GM18511 (cell line): ENCODE results near the gene ZNF136.
A peak's percentile ranks its signal among the peaks of the same experiment; 100 is the strongest.

Source experiments
- ATAC-seq: cut with Tn5 transposase; IDR thresholded peaks from one replicate; pipeline ENCODE4 v1.9.1; 2021; ENCODE audit warnings: mild to moderate bottlenecking, moderate library complexity; ENCODE audit not compliant: unreplicated experiment

The ZNF136 gene

DNA sequence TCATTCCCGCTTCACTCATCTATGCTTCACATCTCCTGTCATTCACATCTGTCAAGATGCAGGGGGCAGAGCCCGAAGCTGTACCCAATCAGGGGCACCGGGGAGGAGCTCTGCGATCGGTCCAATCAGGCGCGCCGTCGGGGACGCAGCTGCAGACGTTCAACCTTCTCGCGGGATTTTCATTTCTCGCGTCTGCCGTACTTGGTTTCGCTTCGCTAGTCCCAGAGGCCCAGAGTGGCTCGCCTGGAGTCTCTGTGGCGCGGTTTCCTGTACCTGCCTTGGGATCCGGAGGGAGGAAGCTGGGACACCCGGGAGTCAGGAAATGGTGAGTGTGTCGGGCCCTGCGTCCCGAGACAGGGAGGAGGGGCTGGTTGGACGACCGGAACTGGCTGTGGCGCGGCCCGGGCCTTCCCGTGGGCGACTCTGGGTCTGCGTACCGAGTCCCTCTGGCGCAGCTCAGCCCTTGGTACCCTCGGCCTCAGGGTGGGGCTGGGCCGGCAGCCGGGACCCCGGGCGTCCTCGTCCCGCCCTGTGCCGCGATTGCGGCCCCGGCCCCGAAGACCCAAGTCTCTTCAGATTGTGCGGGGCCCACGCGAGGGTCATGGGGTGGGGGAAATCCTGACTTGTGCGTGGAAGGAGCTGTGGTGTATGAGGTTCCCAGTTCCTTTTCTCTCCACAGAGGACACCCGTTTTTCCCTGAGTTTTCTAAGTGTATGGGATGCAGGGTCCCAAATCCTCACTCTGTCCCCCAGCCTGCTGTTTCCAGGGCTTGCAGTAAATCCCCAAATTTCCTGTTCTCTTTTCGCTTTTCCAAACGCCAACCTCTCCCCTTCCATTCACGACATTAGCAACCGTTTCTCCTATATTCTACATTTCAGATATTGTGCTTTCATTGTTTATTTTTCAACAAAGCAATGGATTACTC is at the start of gene ZNF136:
Gene ZNF136, plus strand, starts transcription at position 215 of the 925 bp plus-strand sequence. Its CDS starts 108 bp downstream, at position 323.
- ATAC-seq = peak; percentile 98

DNA sequence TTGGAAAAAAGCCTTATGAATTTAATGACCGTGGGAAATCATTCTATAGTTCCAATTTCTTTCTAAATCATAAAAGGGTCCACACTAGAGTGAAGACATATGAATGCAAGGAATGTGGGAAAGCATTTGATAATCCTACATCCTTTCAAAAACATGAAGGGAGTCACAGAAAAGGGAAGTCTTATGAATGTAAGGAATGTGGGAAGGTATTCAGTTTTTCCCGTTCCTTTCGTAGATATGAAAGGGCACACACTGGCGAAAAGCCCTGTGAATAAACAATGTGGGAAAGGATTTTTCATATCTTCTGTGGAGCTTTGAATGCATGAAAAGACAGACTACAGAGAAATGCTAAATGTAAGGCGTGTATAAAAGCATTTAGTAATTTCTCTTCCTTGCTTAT is 49.8 kb upstream of the ZNF136 start:
- ATAC-seq = no peak

DNA sequence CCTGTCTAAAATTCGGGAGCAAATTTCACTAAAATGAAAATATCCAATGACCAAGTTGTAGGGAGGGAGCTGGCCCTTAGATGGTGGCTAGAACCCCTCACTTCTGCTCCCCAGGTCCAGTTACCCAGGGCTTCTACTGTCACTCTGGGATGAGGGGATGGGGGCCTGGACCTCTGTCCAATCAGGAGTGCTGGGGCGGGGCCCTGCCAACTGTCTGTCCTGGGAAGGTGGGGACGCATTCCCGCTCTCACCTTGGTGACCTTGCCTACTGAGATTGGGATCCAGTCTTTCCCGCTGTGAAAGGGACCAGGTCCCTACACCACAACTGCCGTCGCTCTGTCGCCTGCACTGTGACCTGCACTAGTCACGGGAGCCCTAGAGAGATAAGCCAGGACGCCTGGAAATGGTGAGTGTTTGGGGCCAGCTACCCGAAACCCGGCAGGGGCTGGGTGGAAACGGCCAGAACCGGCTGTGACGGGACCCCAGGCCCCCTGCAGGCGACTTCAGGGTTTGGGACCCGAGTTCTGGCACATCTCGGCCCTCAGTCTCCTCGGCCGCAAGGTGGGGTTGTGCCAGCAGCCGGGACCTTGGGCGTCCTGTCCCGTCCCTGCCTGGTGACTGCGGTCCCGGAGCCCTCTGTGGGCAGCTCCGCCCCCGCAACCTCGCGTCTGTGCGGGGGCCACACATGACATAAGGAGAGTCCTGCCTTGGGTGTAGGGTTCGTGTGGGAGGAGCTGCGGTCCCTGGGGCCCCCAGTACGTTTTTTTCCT is 45.5 kb upstream of the ZNF136 start:
- ATAC-seq = no peak

DNA sequence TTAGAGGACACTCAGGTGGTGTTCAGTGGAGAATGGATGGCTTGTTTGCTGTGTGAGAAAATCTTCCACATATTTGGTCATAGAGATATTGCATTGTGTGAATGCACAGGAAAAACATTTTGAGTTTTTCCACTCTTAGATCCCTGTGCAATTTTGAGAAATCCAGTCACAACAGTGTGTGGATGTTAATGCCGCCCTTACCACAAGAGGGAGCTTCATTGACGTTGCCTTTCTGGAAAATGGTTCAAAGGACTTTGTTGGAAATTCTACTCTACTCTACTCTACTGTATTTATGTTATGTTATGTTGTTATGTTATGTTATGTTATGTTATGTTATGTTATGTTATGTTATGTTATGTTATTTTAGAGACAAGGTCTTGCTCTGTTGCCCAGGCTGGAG is 36.2 kb upstream of the ZNF136 start:
- ATAC-seq = no peak

DNA sequence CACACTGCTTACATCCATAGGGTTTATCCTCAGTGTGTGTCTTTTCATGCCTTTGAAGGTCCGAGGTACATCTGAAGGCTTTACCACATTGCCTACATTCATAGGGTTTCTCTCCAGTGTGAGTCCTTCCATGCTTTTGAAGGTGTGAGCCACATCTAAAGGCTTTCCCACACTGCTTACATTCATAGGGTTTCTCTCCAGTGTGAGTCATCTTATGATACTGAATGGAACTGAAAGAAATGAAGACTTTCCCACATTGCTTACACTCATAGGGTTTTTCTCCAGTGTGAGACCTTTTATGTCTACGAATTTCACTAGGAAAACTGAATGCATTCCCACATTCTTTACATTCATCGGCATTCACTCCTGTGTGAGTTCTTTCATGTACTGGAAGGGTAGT is 29.8 kb upstream of the ZNF136 start:
- no peak for ATAC-seq

DNA sequence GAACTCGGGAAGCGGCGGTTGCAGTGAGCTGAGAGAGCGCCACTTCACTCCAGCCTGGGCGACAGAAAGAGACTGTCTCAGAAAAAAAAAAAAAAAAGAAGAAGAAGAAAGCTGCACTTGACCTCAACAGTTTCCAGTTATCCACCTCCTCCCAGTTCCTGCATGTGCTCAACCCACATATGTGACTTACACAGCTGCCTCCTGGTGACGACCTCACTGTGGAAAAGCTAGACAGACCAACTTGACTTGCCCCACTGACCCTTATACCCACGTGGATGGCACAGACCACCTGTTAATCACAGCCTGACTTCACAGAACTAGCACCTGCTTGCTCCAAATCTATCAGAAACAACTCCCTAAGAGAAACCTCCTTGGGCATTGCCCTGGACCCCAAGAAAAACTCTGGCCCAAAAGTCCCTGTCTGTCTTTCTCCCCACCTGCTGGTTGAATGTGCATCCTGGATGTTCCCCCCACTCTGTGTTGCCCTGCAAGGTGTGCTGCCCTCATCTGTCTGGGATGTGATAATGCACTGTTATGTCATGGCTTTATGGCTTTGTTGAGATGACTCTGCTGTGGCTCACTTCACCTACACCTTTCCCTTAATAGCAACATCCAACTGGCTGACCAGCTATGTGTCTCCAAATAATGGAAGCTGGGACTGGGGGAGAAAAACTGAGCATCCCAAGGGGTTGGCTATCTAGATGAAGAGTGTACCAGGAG is 25.5 kb upstream of the ZNF136 start:
- ATAC-seq = no peak

DNA sequence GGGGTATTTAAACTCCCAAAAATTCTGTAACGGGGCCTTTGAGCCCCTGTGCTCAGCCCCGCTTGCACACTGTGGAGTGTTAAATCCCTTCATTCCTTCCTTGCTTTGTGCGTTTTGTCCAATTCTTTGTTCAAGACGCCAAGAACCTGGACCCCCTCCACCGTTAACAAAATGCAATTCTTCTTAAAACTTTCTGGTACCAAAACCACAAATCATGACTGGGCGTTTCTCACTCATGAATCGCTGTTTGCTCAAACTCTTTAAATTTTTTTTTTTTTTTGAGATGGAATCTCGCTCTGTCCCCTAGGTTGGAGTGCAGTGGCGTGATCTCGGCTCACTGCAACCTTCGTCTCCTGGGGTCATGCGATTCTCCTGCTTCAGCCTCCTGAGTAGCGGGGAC is 23.6 kb upstream of the ZNF136 start:
- ATAC-seq = no peak

DNA sequence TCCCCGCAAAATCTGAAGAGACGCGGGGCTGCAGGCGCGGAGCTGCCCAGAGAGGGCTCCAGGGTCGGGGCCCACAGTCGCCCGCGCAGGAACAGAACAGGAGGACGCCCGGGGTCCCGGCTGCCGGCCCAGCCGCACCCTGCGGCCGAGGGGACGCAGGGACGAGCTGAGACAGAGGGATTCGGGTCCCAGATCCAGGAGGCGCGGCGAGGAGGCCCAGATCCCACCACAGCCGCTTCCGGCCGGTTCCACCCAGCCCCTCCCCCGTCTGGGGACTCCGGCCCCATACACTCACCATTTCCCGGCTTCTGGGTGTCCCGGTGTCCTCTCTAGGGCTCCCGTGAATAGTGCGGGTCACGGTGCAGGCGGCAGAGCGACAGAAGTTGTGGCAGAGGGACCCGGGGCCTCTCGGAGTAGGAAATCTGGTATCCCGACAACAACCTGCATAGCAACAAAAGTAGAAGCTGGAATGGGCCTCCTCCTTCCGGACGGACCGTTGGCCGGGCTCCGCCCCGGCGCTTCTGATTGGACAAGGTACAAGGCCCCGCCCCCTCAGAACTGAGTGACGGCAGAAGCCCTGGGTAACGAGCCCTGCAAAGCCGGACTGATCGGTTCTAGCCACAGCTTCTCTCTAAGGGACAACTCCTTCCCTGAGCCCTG is 22.9 kb upstream of the ZNF136 start, which contains the start of gene ZNF20:
Gene ZNF20, minus strand, starts transcription at position 466 of the 660 bp plus-strand sequence. Its CDS starts 168 bp downstream, at position 298.
- ATAC-seq = peak; percentile 95

DNA sequence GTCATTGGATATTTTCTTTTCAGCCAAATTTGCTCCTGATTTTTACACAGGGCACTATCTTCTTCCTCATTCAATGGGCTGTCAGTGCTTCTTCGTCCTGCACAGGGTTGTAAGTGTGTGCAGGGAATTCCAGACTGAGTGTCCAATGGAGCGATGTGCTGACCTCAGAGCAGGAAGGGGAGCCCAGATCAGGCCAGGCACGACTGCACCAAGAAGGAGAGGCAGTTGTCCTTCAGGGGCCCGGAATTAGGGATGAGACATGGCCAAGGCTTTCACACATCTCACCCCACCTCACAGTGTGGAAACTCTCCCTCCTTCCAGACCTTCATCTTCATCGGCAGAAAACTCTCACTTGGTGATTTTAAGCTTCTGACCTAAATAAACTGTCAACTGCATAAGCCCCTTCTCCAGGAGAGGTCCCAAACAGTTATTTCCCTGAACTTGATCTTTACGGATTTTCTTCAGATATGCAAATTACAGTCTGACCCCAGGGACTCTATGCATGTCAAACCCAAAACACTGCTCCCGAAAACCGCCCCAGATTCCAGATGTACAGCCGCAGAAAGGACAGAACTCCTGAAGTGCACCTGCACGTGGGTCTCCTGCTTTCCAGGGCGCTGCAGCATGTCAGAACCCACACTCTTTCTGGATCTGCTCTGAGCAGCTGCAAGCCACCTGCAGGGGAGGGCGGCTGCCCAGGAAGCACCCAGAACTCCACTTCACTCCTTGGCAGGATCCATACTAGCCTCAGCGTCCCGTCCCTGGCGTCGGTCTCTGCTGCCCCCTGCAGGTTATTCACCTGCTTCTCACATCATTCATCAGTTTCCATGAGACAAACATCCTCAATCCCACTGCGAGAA is 22.1 kb upstream of the ZNF136 start:
- no peak for ATAC-seq

DNA sequence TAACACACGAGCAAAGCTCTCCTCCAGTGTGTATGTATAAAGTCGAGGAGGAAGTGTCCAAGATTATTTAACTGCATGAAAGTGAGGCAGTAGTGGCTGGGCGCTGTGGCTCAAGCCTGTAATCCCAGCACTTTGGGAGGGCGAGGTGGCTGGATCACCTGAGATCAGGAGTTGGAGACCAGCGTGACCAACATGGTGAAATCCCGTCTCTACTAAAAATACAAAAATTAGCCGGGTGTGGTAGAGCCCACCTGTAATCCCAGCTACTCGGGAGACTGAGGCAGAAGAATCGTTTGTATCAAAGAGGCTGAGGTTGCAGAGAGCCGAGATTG is 21.5 kb upstream of the ZNF136 start:
- no peak for ATAC-seq

DNA sequence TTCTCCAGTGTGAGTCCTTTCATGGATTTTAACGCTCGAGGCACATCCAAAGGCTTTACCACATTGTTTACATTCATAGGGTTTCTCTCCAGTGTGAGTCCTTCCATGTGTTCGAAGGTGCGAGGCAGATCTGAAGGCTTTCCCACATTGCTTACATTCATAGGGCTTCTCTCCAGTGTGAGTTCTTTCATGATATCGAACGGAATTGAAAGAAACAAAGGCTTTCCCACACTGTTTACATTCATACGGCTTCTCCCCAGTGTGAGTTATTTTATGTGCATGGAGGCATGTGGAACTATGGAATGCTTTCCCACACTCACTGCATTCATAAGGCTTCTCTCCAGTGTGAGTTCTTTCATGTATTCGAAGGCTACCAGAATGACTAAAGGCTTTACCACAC is 17.5 kb upstream of the ZNF136 start:
- no peak for ATAC-seq

DNA sequence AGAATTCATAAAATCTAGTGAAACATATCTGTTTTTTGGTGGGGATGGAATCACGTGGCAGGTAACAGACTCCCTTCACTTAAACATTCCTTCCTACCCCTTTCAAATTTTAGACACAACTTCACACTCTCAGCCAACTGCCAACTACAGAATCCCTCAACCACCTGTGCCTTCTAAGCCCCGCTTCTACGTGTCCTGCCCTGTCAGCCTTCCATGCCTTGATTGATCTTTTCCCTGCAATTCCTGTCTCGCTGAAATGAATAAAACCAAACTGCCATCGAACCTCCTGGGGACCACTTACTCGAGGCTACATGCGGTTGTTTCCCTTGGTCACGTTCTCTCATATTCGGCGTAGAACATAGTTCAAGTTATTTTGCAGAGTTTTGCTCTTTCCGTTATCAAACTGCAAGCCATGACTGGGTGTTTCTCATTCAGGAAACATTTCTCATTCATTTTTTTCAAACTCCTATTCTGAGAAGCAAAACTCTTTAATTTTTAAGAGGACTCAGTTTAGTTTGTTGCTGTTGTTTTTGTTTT is 7.5 kb upstream of the ZNF136 start:
- no peak for ATAC-seq

DNA sequence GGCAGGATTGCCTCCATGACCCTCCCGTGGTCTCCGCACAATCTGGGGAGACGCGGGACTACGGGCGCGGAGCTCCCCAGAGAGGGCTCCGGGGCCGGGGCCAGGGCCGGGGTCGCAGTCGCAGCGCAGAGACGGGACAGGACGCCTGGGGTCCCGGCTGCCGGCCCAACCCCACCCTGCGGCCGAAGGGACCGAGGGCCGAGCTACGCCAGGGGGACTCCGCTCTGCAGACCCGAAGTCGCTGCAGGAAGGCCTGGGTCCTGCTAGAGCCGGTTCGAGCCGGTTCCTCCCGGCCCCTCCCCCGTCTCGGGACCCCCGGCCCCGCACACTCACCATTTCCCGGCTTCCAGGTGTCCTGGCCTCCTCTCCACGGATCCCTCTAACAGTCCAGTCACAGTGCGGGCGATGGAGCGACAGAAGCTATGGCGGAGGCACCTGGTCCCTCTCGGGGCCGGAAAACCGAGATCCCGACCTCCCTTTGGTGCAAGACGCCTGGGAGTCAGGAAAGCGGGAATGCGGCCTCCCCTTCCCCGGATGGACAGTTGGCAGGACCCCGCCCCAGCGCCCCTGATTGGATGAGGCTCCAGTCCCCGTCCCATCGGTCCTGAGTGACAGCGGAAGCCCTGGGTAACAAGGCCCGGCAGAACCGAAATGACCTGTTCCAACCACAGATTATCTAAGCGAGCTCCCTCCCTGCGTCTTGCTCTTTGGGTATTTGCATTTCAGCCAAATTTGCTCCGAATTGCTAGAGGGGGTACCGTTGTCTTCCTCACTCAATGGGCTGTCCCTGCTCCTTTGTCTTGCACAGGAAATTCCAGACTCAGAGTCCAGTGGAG is 6.5 kb upstream of the ZNF136 start, which contains the start of gene ZNF625:
Gene ZNF625, minus strand, starts transcription at position 512 of the 836 bp plus-strand sequence. Its CDS starts 176 bp downstream, at position 336.
- peak; percentile 86 for ATAC-seq

DNA sequence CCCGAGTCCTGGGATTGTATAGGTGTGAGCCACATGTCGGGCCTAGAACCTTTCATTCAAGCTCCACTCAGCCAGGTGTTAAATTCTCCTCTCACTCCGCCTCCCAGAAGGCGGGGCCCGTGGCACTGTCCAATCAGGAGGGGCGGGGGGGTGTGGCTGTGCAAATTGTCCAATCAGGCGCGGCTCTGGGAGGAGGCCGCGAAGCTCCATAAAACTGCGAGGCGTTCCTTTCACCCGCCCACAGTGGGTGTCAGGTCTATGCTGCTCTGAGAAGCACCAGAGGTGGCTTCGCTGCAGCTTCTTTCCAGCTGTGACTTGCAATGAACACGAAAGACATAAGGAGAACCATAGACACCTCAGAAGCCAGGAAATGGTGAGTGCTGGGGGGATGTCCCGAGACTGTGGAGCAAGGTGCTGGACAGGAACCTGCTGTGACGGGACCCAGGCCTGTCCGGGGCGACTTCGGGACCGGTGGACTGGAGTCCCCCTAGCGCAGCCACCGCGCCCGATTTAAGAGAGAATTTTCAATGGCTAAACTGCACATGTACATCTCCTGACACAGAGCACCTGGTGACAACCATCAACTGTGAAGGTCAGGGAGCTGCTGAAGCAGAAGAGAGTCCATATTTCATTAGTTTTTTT is 3.0 kb upstream of the ZNF136 start:
- ATAC-seq = no peak

DNA sequence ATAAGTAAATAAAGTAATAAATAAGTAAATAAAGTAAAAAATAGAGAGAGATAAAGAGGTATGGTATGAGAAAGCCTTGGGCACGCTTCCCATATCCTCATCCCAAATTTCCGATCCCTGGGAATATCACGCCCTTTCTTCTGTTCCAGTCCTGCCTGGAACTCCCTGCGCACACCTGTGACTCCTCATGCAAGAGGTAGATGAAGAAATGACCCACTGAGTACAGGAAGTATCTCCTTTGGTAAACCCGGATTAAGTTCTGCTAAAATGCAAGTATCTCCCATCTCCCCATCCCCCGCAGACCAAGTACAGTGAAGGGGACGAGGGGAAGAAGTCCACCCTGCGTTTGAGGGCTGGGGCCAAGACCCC is 399 bp upstream of the ZNF136 start:
- peak; percentile 22 for ATAC-seq

DNA sequence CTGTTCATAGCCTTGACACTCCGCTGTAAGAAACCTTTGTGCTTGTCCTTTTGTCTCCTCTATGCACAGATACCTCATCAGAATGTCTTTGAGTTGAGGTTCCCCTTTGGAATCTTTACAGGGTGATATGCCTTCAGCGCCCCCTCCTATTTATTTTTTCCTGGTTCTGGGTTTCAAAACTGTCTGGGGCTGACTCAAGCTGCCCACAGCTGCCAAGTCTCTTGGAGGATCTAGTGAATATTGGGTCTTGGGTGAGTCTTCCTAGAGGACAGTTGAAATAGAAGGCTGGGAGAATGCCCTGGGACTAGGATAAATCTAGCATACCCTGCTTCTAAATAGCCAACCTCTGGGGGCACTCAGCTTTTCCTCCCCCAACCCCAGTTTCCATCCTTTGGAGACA is 930 bp downstream of the ZNF136 start:
- no peak for ATAC-seq

DNA sequence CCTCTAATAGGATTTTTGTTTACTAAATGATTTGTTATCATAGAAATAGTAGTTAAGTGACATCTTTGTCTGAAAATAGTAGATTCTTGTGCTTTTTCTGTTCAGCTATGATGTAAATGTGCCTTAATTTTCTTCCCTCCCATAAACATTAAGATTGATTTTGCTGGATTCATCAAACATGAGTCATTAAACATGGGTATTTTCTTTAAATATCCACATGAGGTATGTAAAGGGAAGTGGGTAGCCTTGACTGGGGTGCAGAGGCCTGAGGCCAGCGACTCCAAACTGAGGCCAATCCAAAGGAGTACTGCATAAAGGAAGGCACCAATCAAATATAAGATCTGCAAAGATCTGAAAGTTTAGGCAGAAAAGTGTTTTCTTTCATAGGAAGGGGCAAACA is 3.7 kb downstream of the ZNF136 start:
- no peak for ATAC-seq

DNA sequence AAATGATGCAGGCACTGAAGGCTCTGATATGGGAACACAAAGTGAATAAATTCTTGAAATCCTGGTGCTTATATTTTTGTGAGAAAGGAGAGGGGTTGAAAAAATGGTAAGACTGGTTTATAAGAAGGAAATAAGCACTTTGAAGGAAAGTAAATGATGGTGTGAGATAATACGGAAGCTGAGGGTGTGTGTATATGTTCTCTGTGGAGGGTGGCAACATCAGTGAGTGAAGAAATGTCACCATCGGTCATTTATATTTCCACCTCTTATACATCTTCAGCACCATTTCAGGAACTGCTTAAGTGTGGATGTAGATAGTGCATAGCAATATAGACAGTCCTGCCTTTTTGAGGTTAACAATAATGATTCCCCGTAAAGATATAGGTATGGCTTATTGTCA is 17.5 kb downstream of the ZNF136 start:
- ATAC-seq = no peak
